ENCODE measurements around the gene SLC26A8.
"Not testable (repeated sequence)": the region's sequence is repeated elsewhere in the genome, so short reads cannot be mapped to it uniquely, and the experiment has no call there.

SLC26A8 gene

GRCh38 chr6:35935469-35935868, 89.0 kb downstream of the SLC26A8 start:
- TF ChIP-seq Cebpa-rat (IDR thresholded peaks at IDR 0.05) = no peak
- Histone ChIP-seq H3K4me3 (no peak overlapping the region), H3K9me3 (replicated peaks in 1 of 11) (peaks cover 40 to 52% (median 46%) of the 10 kb centered on the region in 11 experiments), H3K36me3 (0 out of 22 replicates have a peak, but pooled peaks cover 0 to 1% (median 0%) of the 10 kb centered on the region in 11 experiments), H3K4me2 (no peak overlapping the region), H3K27me3 (no peaks in the 10 kb centered on the region), H3K9ac (no peak overlapping the region), H4K20me1 (no peaks in the 10 kb centered on the region), H3K27ac (no peak overlapping the region), H3K4me1 (no peaks in the 10 kb centered on the region)

GRCh38 chr6:35933844-35934243, 90.6 kb downstream of the SLC26A8 start:
- Histone ChIP-seq H3K9me3 (replicated peaks in 1 of 11) (peaks cover 24 to 36% (median 29%) of the 10 kb centered on the region in 11 experiments), H3K36me3 (no peaks in the 10 kb centered on the region), H3K4me2 (no peak overlapping the region), H3K9ac (no peak overlapping the region), H4K20me1 (no peaks in the 10 kb centered on the region), H3K4me1 (no peaks in the 10 kb centered on the region), H3K27ac (no peak overlapping the region), H3K27me3 (no peaks in the 10 kb centered on the region), H3K4me3 (no peak overlapping the region)
- no peak for TF ChIP-seq Cebpa-rat (IDR thresholded peaks at IDR 0.05)

GRCh38 chr6:35931873-35932272, 92.6 kb downstream of the SLC26A8 start:
- H3K9me3 ChIP-seq (replicated peaks in 1 of 11) = peaks cover 5 to 18% (median 10%) of the 10 kb centered on the region in 11 experiments; a peak in 21 of 22 replicates
- H3K9ac ChIP-seq, H3K27ac ChIP-seq, H3K36me3 ChIP-seq, H4K20me1 ChIP-seq, H3K4me2 ChIP-seq, H3K4me3 ChIP-seq, H3K27me3 ChIP-seq, H3K4me1 ChIP-seq: not testable (repeated sequence)

- Histone ChIP-seq H3K4me3 (no peak overlapping the region), H3K4me2 (no peak overlapping the region), H3K27me3 (no peaks in the 10 kb centered on the region), H4K20me1 (no peaks in the 10 kb centered on the region), H3K9me3 (replicated peaks in 1 of 11) (peaks cover 0 to 12% (median 6%) of the 10 kb centered on the region in 11 experiments; a peak in 9 of 22 replicates), H3K36me3 (no peaks in the 10 kb centered on the region), H3K27ac (no peak overlapping the region), H3K4me1 (no peaks in the 10 kb centered on the region), H3K9ac (no peak overlapping the region)
- no peak for TF ChIP-seq Cebpa-rat (IDR thresholded peaks at IDR 0.05)
Observed at GRCh38 chr6:35931120-35931561, 93.3 kb downstream of the SLC26A8 start.

DNA sequence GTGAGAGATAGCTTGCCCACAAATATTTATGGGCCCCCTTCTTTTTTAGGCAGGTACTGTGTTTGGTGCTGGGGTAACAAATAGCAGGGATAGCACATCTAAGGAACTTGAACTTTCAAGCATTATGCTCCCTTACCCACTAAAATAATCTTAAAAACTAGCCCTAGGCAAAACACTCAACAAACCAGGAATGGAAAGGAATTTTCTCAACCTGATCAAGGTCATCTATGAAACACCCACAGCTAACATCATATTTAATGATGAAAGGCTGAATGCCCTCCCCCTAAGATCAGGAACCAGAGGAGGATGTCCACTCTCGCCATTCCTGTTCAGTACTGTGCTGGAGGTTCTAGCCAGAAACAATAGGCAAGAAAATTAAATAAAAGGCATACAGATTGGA, 94.8 kb downstream of the SLC26A8 start:
- Histone ChIP-seq H3K4me2 (no peak overlapping the region), H3K9me3 (replicated peaks in 1 of 11) (peaks cover 0 to 12% (median 6%) of the 10 kb centered on the region in 11 experiments; a peak in 9 of 22 replicates), H3K27ac (no peak overlapping the region), H3K4me1 (no peaks in the 10 kb centered on the region), H3K27me3 (no peaks in the 10 kb centered on the region), H3K9ac (no peak overlapping the region), H3K36me3 (no peaks in the 10 kb centered on the region), H3K4me3 (no peak overlapping the region), H4K20me1 (no peaks in the 10 kb centered on the region)
- TF ChIP-seq Cebpa-rat (IDR thresholded peaks at IDR 0.05) = no peak

GRCh38 chr6:35926509-35927215, 97.8 kb downstream of the SLC26A8 start:
- no peaks in the 10 kb centered on the region for H3K36me3 ChIP-seq
- no peak overlapping the region for H3K27ac ChIP-seq
- peaks cover 0 to 5% (median 2%) of the 10 kb centered on the region in 10 experiments; a peak in 10 of 20 replicates for H3K4me1 ChIP-seq
- H3K9ac ChIP-seq = no peak overlapping the region
- H3K27me3 ChIP-seq = no peaks in the 10 kb centered on the region
- H3K4me2 ChIP-seq = no peak overlapping the region
- H3K4me3 ChIP-seq = no peak overlapping the region
- H3K9me3 ChIP-seq (replicated peaks in 1 of 11) = peaks cover 0 to 7% (median 6%) of the 10 kb centered on the region in 11 experiments; a peak in 9 of 22 replicates
- no peaks in the 10 kb centered on the region for H4K20me1 ChIP-seq
- TF ChIP-seq Cebpa-rat (IDR thresholded peaks at IDR 0.05) = no peak

- H3K4me1 ChIP-seq = peaks cover 0 to 11% (median 7%) of the 10 kb centered on the region in 10 experiments; a peak in 14 of 20 replicates
- H3K27me3 ChIP-seq = no peaks in the 10 kb centered on the region
- no peaks in the 10 kb centered on the region for H3K36me3 ChIP-seq
- no peak for TF ChIP-seq Cebpa-rat (IDR thresholded peaks at IDR 0.05)
- no peaks in the 10 kb centered on the region for H4K20me1 ChIP-seq
- no peak overlapping the region for H3K9ac ChIP-seq
- no peak overlapping the region for H3K4me3 ChIP-seq
- no peak overlapping the region for H3K4me2 ChIP-seq
- peaks cover 0 to 2% (median under 1%) of the 10 kb centered on the region in 11 experiments; a peak in 6 of 22 replicates for H3K9me3 ChIP-seq (replicated peaks in 1 of 11)
- H3K27ac ChIP-seq = no peak overlapping the region
Observed at GRCh38 chr6:35925961-35926360, 98.5 kb downstream of the SLC26A8 start.

DNA sequence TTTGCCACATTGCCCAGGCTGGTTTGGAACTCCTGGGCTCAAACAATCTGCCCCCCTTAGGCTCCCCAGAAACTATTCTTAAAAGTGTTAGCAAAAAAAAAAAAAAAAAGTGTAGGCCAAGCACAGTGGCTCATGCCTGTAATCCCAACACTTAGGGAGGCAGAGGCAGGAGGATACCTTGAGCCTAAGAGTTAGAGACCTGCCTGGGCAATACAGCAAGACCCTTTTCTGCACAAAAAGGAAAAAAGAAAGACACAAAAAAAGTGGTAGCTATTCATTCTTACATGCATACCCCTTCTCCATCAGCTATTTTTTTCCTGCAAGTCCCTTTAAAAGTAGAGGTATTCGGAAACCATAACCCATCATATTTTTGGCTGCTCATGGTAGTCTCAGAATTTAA, 100.3 kb downstream of the SLC26A8 start:
- H3K27me3 ChIP-seq = no peaks in the 10 kb centered on the region
- no peaks in the 10 kb centered on the region for H3K9me3 ChIP-seq (replicated peaks in 1 of 11)
- no peak overlapping the region for H3K4me3 ChIP-seq
- no peak overlapping the region for H3K27ac ChIP-seq
- H3K4me2 ChIP-seq = no peak overlapping the region
- no peaks in the 10 kb centered on the region; a peak in 1 of 22 replicates for H3K36me3 ChIP-seq
- H3K4me1 ChIP-seq = peaks cover 3 to 14% (median 10%) of the 10 kb centered on the region in 10 experiments
- peaks cover 0 to 13% (median 6%) of the 10 kb centered on the region in 11 experiments; a peak in 14 of 22 replicates for H4K20me1 ChIP-seq
- no peak for TF ChIP-seq Cebpa-rat (IDR thresholded peaks at IDR 0.05)
- no peak overlapping the region for H3K9ac ChIP-seq

DNA sequence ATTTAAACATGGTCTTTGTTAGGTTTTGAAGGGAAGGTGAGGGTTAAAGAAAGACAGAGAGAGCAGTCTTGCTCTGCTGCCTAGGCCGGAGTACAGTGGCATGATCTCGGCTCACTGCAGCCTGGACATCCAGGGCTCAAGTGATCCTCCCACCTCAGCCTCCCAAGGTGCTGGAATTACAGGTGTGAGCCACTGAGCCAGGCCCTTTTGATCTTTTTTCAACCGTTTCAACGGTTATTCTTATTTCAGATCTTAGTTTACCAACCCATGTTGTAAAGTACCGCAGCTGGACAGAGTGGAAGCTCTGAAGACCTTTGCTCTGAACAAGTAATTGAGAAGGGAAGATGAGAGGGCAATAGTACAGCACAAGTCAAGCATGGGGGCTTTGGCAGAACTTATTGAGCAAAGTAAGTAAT, 102.3 kb downstream of the SLC26A8 start:
- Histone ChIP-seq H3K9ac (no peak overlapping the region), H3K4me1 (peaks cover 21 to 34% (median 30%) of the 10 kb centered on the region in 10 experiments), H3K4me3 (no peak overlapping the region), H3K27ac (no peak overlapping the region), H4K20me1 (peaks cover 9 to 33% (median 25%) of the 10 kb centered on the region in 11 experiments; a peak in 20 of 22 replicates), H3K27me3 (no peaks in the 10 kb centered on the region), H3K9me3 (replicated peaks in 1 of 11) (no peaks in the 10 kb centered on the region), H3K36me3 (peaks cover 0 to 11% (median 7%) of the 10 kb centered on the region in 11 experiments; a peak in 17 of 22 replicates), H3K4me2 (peak overlapping the region in 2 of 11 experiments; percentile 74 to 84; a peak in 3 of 22 replicates)
- no peak for TF ChIP-seq Cebpa-rat (IDR thresholded peaks at IDR 0.05)
